SK-N-SH (cell line): Measurements from ENCODE around the gene MGAT1. TPM values are rescaled to one million over a fixed set of nuclear protein-coding genes. Genes with fewer than 3 reads are reported as not detected.
A peak's percentile ranks its signal among the peaks of the same experiment; 100 is the strongest.

Experiments used
- CTCF ChIA-PET: fragments of 300-600, 350-600 bp; formaldehyde crosslinking; extraction: SDS; loops from one replicate; lab custom pipeline; 2021; lab: Yijun Ruan, JAX
- POLR2A ChIA-PET: fragments of 350-600 bp; sonication (Branson Sonifier 250); formaldehyde crosslinking; extraction: SDS; loops from one replicate; lab custom pipeline; 2020; ENCODE audit warnings: antibody characterized with exemption, inconsistent platforms; lab: Yijun Ruan, JAX
- DNase-seq: peaks from one replicate; pipeline ENCODE4 v3.0.0; 2012
- H2AFZ ChIP-seq: fragments of 200-600 bp; sonication (generic); 2 replicates; pipeline ENCODE4 v1.8.1; 2016; ENCODE audit warnings: antibody characterized with exemption, mild to moderate bottlenecking, low read depth
- H3F3A ChIP-seq: fragments of 200-600 bp; sonication (generic); replicated peaks from 2 replicates; pipeline ENCODE3; 2016; ENCODE audit warnings: antibody characterized with exemption, mild to moderate bottlenecking; ENCODE audit not compliant: insufficient read depth
- H3K27ac ChIP-seq, 2 experiments: fragments of 200-500 bp in 1 of 2; fragments of 200-600 bp in 1 of 2; sonication (Bioruptor generic) in 1 of 2; sonication (generic), shearing (Covaris generic) in 1 of 2; 2 replicates each; pipeline versions ENCODE4 v1.5.1 to v1.6.1; 2014 to 2016; ENCODE audit warnings: low read depth in 2 of 2, inconsistent platforms in 1 of 2, low read length in 1 of 2, mild to moderate bottlenecking in 1 of 2, mixed read lengths in 1 of 2
- H3K27me3 ChIP-seq: fragments of 200-600 bp; sonication (generic), shearing (Covaris generic); 2 replicates; pipeline ENCODE4 v1.6.1; 2016; ENCODE audit warnings: mixed run types; ENCODE audit not compliant: insufficient read depth
- H3K36me3 ChIP-seq, 2 experiments: fragments of 200-500 bp in 1 of 2; fragments of 200-600 bp in 1 of 2; sonication (Bioruptor generic) in 1 of 2; sonication (generic) in 1 of 2; replicated peaks in 1 of 2; 2 replicates each; pipeline versions ENCODE3 to v1.5.1; 2014 to 2016; ENCODE audit warnings: low read length in 1 of 2, mild to moderate bottlenecking in 1 of 2; ENCODE audit not compliant: insufficient read depth in 2 of 2, control insufficient read depth in 1 of 2
- H3K4me1 ChIP-seq, 2 experiments: fragments of 200-500 bp in 1 of 2; fragments of 200-600 bp in 1 of 2; sonication (Bioruptor generic) in 1 of 2; sonication (generic), shearing (Covaris generic) in 1 of 2; 2 replicates each; pipeline versions ENCODE4 v1.5.1 to v1.6.1; 2014 to 2016; ENCODE audit warnings: low read depth in 1 of 2, low read length in 1 of 2, mixed run types in 1 of 2; ENCODE audit not compliant: insufficient read depth in 2 of 2, control insufficient read depth in 1 of 2
- H3K4me2 ChIP-seq: fragments of 200-600 bp; sonication (generic), shearing (Covaris generic); 2 replicates; pipeline ENCODE4 v1.6.1; 2017; ENCODE audit warnings: mixed run types
- H3K4me3 ChIP-seq, 2 experiments: fragments of 200-500 bp in 1 of 2; fragments of 200-600 bp in 1 of 2; sonication (Bioruptor generic) in 1 of 2; sonication (generic), shearing (Covaris generic) in 1 of 2; 2 replicates each; pipeline versions ENCODE4 v1.5.1 to v1.8.1; 2014 to 2016; ENCODE audit warnings: low read depth in 2 of 2, inconsistent platforms in 1 of 2, low read length in 1 of 2, mild to moderate bottlenecking in 1 of 2, mixed read lengths in 1 of 2, moderate library complexity in 1 of 2
- H3K79me2 ChIP-seq: fragments of 200-600 bp; sonication (generic); 2 replicates; pipeline ENCODE4 v1.8.1; 2017; ENCODE audit warnings: mild to moderate bottlenecking; ENCODE audit not compliant: insufficient read depth
- H3K9ac ChIP-seq: fragments of 200-600 bp; sonication (generic); 2 replicates; pipeline ENCODE4 v1.6.1; 2017; ENCODE audit warnings: mixed run types
- H3K9me2 ChIP-seq: fragments of 200-600 bp; sonication (generic); 2 replicates; pipeline ENCODE4 v1.6.1; 2017; ENCODE audit warnings: mixed run types
- H3K9me3 ChIP-seq: fragments of 200-600 bp; sonication (generic); 2 replicates; pipeline ENCODE4 v1.6.1; 2017; ENCODE audit warnings: mixed run types, mild to moderate bottlenecking, moderate library complexity
- H4K20me1 ChIP-seq: fragments of 200-600 bp; sonication (generic); 2 replicates; pipeline ENCODE4 v1.6.1; 2017; ENCODE audit warnings: mild to moderate bottlenecking, mixed run types; ENCODE audit not compliant: insufficient read depth
- CHD2 ChIP-seq: fragments of 150-350 bp; IDR thresholded peaks from 2 replicates; pipeline ENCODE4 v1.6.1; 2018; ENCODE audit warnings: low read length; ENCODE audit not compliant: partially characterized antibody
- FOSL2 ChIP-seq: IDR thresholded peaks from 2 replicates; pipeline ENCODE4 v1.4.0; 2012; ENCODE audit warnings: low read depth, mild to moderate bottlenecking, moderate library complexity, borderline replicate concordance
- FOXJ3 ChIP-seq: sonication (generic); formaldehyde crosslinking; IDR thresholded peaks from 2 replicates; pipeline ENCODE4 v1.5.1; 2020; ENCODE audit warnings: mild to moderate bottlenecking, missing genetic modification reagents
- FOXM1 ChIP-seq: IDR thresholded peaks from 2 replicates; pipeline ENCODE4 v1.4.0; 2012; ENCODE audit warnings: low read depth, mild to moderate bottlenecking
- IRF3 ChIP-seq: fragments of 150-350 bp; IDR thresholded peaks from 2 replicates; pipeline ENCODE4 v1.6.1; 2016; ENCODE audit warnings: mild to moderate bottlenecking, low read depth, low read length
- JUND ChIP-seq: IDR thresholded peaks from 2 replicates; pipeline ENCODE4 v1.4.0; 2012
- MXI1 ChIP-seq: IDR thresholded peaks from 2 replicates; pipeline ENCODE4 v1.6.1; 2012; ENCODE audit warnings: mild to moderate bottlenecking, low read depth, low read length, improper control_type of control experiment
- NRF1 ChIP-seq: IDR thresholded peaks from 2 replicates; pipeline ENCODE4 v1.6.1; 2012; ENCODE audit warnings: low read depth, mild to moderate bottlenecking, low read length
- PBX3 ChIP-seq: IDR thresholded peaks from 2 replicates; pipeline ENCODE4; 2012
- SIN3A ChIP-seq: IDR thresholded peaks from 2 replicates; pipeline ENCODE4 v1.6.1; 2012; ENCODE audit warnings: low read depth, mild to moderate bottlenecking, low read length, moderate library complexity, borderline replicate concordance
- TAF1 ChIP-seq: IDR thresholded peaks from 2 replicates; pipeline ENCODE4 v1.6.1; 2012; ENCODE audit warnings: low read depth, mild to moderate bottlenecking, low read length, moderate library complexity, borderline replicate concordance
- TCF12 ChIP-seq: IDR thresholded peaks from 2 replicates; pipeline ENCODE4 v1.4.0; 2012
- WGBS: methylation state at CpG from one replicate; pipeline ENCODE4 v1.1.6; 2017; ENCODE audit warnings: low lambda C conversion rate; 5-methylcytosine and 5-hydroxymethylcytosine counted together
- polyA plus RNA-seq, 3 experiments: library from polyadenylated mRNA; depleted of rRNA; stranded (reverse); fragments of >200 nt; gene quantifications; 2 replicates each; pipeline ENCODE4 v1.2.3, GENCODE V29; 2012
- TF ChIP-seq, protein P1 (sequence below): IDR thresholded peaks from 2 replicates; pipeline ENCODE4 v1.4.0; 2012; ENCODE audit warnings: low read depth, borderline replicate concordance
- TF ChIP-seq, protein P2 (sequence below): IDR thresholded peaks from 2 replicates; pipeline ENCODE4 v1.6.1; 2012; ENCODE audit warnings: mild to moderate bottlenecking, low read depth, low read length, moderate library complexity
- TF ChIP-seq, protein P3 (sequence below): IDR thresholded peaks from 2 replicates; pipeline ENCODE4 v1.4.0; 2012; ENCODE audit warnings: low read depth, borderline replicate concordance

Gene MGAT1
- polyA plus RNA-seq, 1 of the 3 experiments (the other 2 are of a cell fraction) = 47.3 TPM

GRCh38 chr5:180801596-180802324, 846 bp downstream of the MGAT1 start (continued):
- TF ChIP-seq PBX3 = no peak
- TF ChIP-seq FOXM1 = no peak
- TF ChIP-seq MXI1 = no peak
- TF ChIP-seq, protein P1, sequence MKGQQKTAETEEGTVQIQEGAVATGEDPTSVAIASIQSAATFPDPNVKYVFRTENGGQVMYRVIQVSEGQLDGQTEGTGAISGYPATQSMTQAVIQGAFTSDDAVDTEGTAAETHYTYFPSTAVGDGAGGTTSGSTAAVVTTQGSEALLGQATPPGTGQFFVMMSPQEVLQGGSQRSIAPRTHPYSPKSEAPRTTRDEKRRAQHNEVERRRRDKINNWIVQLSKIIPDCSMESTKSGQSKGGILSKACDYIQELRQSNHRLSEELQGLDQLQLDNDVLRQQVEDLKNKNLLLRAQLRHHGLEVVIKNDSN = no peak
- TF ChIP-seq, all 33 proteins: peak for 0

DNA sequence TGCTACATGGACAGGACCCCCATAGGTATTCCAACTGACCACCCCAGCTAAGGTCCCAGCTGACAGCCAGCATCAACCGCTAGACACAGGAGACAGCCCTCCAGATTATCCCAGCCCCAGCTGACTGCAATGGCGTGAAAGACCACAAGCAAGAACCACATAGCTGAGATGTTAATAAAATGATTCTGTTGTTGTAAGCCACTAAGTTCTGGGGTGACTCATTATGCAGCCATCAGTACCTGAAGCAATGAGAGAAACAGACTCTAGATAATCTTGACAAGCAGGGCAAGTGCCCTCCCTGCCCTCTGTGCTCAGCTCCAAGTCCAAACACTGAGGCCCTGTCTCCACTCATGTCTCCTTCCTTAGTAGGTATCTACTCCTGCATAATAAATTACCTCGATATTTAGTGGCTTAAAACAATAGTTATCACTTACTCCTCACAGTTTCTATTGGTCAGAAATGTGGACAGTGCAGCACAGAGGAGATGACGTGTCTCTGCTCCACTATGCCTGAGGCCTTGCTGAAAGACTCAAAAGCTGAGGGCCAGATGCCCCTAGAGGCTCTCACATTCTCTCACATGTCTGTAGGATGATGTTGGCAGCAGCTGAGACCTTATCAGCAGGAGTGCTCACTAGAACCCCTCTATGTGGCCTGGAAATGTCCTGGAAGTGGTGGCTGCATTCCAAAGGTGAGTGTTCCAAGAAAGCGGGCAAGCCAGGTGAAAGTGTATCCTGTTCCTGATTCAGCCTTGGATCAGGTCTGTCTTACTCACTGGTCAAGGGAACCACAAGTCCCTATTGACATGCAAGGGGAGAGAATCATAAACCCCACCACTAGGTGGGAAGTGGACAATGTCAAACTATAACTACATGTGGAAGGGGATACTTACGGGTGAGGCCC, 2.5 kb downstream of the MGAT1 start:
- H3K9ac ChIP-seq = no peak overlapping the region
- H3F3A ChIP-seq = no peaks in the 10 kb centered on the region
- peaks cover 27 to 28% of the 10 kb centered on the region in 2 experiments; a peak in 3 of 4 replicates for H3K4me1 ChIP-seq
- H3K27me3 ChIP-seq = no peaks in the 10 kb centered on the region
- 79% methylated on average over 5 of the region's 6 CpGs for WGBS
- H2AFZ ChIP-seq = no peak overlapping the region
- CTCF ChIA-PET = interaction anchor here (0.6 to 4.5 kb wide), 3 partner anchors 16 to 69 kb away, joined by 3 to 39 read pairs (median 5); no protein-coding TSS in a partner anchor
- peaks cover 78% of the 10 kb centered on the region for H3K79me2 ChIP-seq
- peak overlapping the region in 1 of 2 experiments; percentile 47; a peak in 2 of 4 replicates for H3K27ac ChIP-seq
- POLR2A ChIA-PET = no interaction called here
- H3K4me2 ChIP-seq = peak overlapping the region; percentile 94
- DNase-seq = no peak
- H3K4me3 ChIP-seq = no peak overlapping the region
- peaks cover 10 to 26% of the 10 kb centered on the region in 2 experiments for H3K36me3 ChIP-seq
- no peaks in the 10 kb centered on the region for H3K9me3 ChIP-seq
- peaks cover 69% of the 10 kb centered on the region for H4K20me1 ChIP-seq
- no peaks in the 10 kb centered on the region for H3K9me2 ChIP-seq
- TF ChIP-seq FOSL2 (peak; percentile 49; the same call in 1 of the 2 replicates), FOXM1 (no peak), SIN3A (no peak), NRF1 (no peak), FOXJ3 (CRISPR knock-in tag) (no peak), PBX3 (peak; percentile 4; the same call in 1 of the 2 replicates), IRF3 (no peak), TAF1 (no peak), JUND (peak; percentile 22; the same call in 1 of the 2 replicates), CHD2 (no peak), TCF12 (no peak)
- TF ChIP-seq, protein P1 = no peak
- TF ChIP-seq, protein P2, sequence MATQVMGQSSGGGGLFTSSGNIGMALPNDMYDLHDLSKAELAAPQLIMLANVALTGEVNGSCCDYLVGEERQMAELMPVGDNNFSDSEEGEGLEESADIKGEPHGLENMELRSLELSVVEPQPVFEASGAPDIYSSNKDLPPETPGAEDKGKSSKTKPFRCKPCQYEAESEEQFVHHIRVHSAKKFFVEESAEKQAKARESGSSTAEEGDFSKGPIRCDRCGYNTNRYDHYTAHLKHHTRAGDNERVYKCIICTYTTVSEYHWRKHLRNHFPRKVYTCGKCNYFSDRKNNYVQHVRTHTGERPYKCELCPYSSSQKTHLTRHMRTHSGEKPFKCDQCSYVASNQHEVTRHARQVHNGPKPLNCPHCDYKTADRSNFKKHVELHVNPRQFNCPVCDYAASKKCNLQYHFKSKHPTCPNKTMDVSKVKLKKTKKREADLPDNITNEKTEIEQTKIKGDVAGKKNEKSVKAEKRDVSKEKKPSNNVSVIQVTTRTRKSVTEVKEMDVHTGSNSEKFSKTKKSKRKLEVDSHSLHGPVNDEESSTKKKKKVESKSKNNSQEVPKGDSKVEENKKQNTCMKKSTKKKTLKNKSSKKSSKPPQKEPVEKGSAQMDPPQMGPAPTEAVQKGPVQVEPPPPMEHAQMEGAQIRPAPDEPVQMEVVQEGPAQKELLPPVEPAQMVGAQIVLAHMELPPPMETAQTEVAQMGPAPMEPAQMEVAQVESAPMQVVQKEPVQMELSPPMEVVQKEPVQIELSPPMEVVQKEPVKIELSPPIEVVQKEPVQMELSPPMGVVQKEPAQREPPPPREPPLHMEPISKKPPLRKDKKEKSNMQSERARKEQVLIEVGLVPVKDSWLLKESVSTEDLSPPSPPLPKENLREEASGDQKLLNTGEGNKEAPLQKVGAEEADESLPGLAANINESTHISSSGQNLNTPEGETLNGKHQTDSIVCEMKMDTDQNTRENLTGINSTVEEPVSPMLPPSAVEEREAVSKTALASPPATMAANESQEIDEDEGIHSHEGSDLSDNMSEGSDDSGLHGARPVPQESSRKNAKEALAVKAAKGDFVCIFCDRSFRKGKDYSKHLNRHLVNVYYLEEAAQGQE = no peak
- TF ChIP-seq, protein P3, sequence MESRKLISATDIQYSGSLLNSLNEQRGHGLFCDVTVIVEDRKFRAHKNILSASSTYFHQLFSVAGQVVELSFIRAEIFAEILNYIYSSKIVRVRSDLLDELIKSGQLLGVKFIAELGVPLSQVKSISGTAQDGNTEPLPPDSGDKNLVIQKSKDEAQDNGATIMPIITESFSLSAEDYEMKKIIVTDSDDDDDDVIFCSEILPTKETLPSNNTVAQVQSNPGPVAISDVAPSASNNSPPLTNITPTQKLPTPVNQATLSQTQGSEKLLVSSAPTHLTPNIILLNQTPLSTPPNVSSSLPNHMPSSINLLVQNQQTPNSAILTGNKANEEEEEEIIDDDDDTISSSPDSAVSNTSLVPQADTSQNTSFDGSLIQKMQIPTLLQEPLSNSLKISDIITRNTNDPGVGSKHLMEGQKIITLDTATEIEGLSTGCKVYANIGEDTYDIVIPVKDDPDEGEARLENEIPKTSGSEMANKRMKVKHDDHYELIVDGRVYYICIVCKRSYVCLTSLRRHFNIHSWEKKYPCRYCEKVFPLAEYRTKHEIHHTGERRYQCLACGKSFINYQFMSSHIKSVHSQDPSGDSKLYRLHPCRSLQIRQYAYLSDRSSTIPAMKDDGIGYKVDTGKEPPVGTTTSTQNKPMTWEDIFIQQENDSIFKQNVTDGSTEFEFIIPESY = no peak
